Smooth muscle cell (in vitro differentiated cells): ENCODE data around the gene PTPRN2. TPM values are rescaled to one million over a fixed set of nuclear protein-coding genes. Genes with fewer than 3 reads are reported as not detected.
"Not testable (repeated sequence)": the region's sequence is repeated elsewhere in the genome, so short reads cannot be mapped to it uniquely, and the experiment has no call there.

Experiments
- DNase-seq: peaks from one replicate; lab custom pipeline; 2025; ENCODE audit not compliant: unreplicated experiment; lab: John Stamatoyannopoulos, UW
- H2AFZ ChIP-seq: fragments of 200-600 bp; sonication (generic); 2 replicates; pipeline ENCODE4 v1.6.0; 2016; ENCODE audit warnings: antibody characterized with exemption, low read depth, mild to moderate bottlenecking
- H3F3A ChIP-seq: fragments of 200-600 bp; sonication (generic); 2 replicates; pipeline ENCODE4 v1.6.0; 2017; ENCODE audit warnings: antibody characterized with exemption, low read depth
- H3K27ac ChIP-seq: fragments of 200-600 bp; sonication (generic); 2 replicates; pipeline ENCODE4 v1.5.1; 2016; ENCODE audit warnings: low read depth, mild to moderate bottlenecking
- H3K27me3 ChIP-seq: fragments of 200-600 bp; sonication (generic); 2 replicates; pipeline ENCODE4 v1.6.1; 2016; ENCODE audit warnings: low read depth, mild to moderate bottlenecking
- H3K36me3 ChIP-seq: fragments of 200-600 bp; sonication (generic); 2 replicates; pipeline ENCODE4 v1.5.1; 2016; ENCODE audit warnings: low read depth
- H3K4me1 ChIP-seq: fragments of 200-600 bp; sonication (generic); 2 replicates; pipeline ENCODE4 v1.5.1; 2016; ENCODE audit warnings: low read depth
- H3K4me2 ChIP-seq: fragments of 200-600 bp; sonication (generic); 2 replicates; pipeline ENCODE4 v1.6.0; 2016; ENCODE audit warnings: mild to moderate bottlenecking
- H3K4me3 ChIP-seq: fragments of 200-600 bp; sonication (generic); 2 replicates; pipeline ENCODE4 v1.5.1; 2016; ENCODE audit warnings: mild to moderate bottlenecking
- H3K79me2 ChIP-seq: fragments of 200-600 bp; sonication (generic); 2 replicates; pipeline ENCODE4 v1.6.0; 2016; ENCODE audit warnings: low read depth, mild to moderate bottlenecking
- H3K9ac ChIP-seq: fragments of 200-600 bp; sonication (generic); 2 replicates; pipeline ENCODE4 v1.6.0; 2016; ENCODE audit warnings: low read depth
- H3K9me3 ChIP-seq: fragments of 200-600 bp; sonication (generic); replicated peaks from 2 replicates; pipeline ENCODE4 v1.5.1; 2016; ENCODE audit warnings: low read depth
- H4K20me1 ChIP-seq: fragments of 200-600 bp; sonication (generic); 2 replicates; pipeline ENCODE4 v1.6.0; 2016; ENCODE audit warnings: low read depth
- CTCF ChIP-seq: fragments of 200-600 bp; sonication (generic); IDR thresholded peaks from 2 replicates; pipeline ENCODE4 v1.5.1; 2017; ENCODE audit warnings: borderline replicate concordance, mild to moderate bottlenecking, antibody characterized with exemption; ENCODE audit not compliant: insufficient read depth, poor library complexity, severe bottlenecking
- WGBS: methylation state at CpG from one replicate; pipeline ENCODE4 v1.1.7; 2016; ENCODE audit warnings: low lambda C conversion rate; 5-methylcytosine and 5-hydroxymethylcytosine counted together
- polyA plus RNA-seq: library from polyadenylated mRNA; unstranded; fragments of >200 nt; fragmentation: Nextera tagmentation; extraction: Ambion mirVana; gene quantifications from 2 replicates; pipeline ENCODE4 v1.2.1, GENCODE V29; 2016
- total RNA-seq: library from RNA; depleted of rRNA; stranded (reverse); fragments of >200 nt; gene quantifications from 2 replicates; pipeline ENCODE4 v1.2.3, GENCODE V29; 2014

Gene PTPRN2
- total and polyA plus RNA-seq, 2 experiments from 2014 or later, result 0.09 to 0.87 TPM

- no peak overlapping the region for H2AFZ ChIP-seq
- no peak overlapping the region for H3K27ac ChIP-seq
- TF ChIP-seq CTCF, result no peak
- no peaks in the 10 kb centered on the region for H3K79me2 ChIP-seq
- 88% methylated on average over 7 of the region's 7 CpGs for WGBS
- H3K9me3 ChIP-seq, result no peaks in the 10 kb centered on the region
- H3K9ac ChIP-seq, result no peak overlapping the region
- H3K4me1 ChIP-seq, result no peaks in the 10 kb centered on the region
- no peaks in the 10 kb centered on the region for H4K20me1 ChIP-seq
- no peaks in the 10 kb centered on the region for H3K27me3 ChIP-seq
- DNase-seq, result no peak
- H3F3A ChIP-seq, result no peaks in the 10 kb centered on the region
- no peak overlapping the region for H3K4me2 ChIP-seq
- H3K36me3 ChIP-seq, result no peaks in the 10 kb centered on the region
- no peak overlapping the region for H3K4me3 ChIP-seq
These were observed 437.4 kb downstream of the PTPRN2 start for GRCh38 chr7:158150234-158150633.

GRCh38 chr7:158147431-158147830 is 440.2 kb downstream of the PTPRN2 start:
- H3K27me3 ChIP-seq, H3K9me3 ChIP-seq, H3K4me1 ChIP-seq, H3K9ac ChIP-seq, H3K27ac ChIP-seq, H3K4me3 ChIP-seq, H2AFZ ChIP-seq, H4K20me1 ChIP-seq, DNase-seq, H3K36me3 ChIP-seq, H3K4me2 ChIP-seq, H3F3A ChIP-seq, H3K79me2 ChIP-seq: not testable (repeated sequence)
- 92% methylated on average over 18 of the region's 18 CpGs for WGBS

- Histone ChIP-seq H3K9ac (no peak overlapping the region), H3K9me3 (no peaks in the 10 kb centered on the region), H3K27me3 (no peaks in the 10 kb centered on the region), H3K79me2 (no peaks in the 10 kb centered on the region), H3K4me1 (no peaks in the 10 kb centered on the region), H2AFZ (no peak overlapping the region), H3K4me2 (no peak overlapping the region), H3K36me3 (no peaks in the 10 kb centered on the region), H3F3A (no peaks in the 10 kb centered on the region), H4K20me1 (no peaks in the 10 kb centered on the region), H3K27ac (no peak overlapping the region), H3K4me3 (no peak overlapping the region)
- no peak for DNase-seq
- 93% methylated on average over 13 of the region's 13 CpGs for WGBS
- TF ChIP-seq CTCF, result no peak
These were observed 442.3 kb downstream of the PTPRN2 start for GRCh38 chr7:158145370-158145769.

GRCh38 chr7:158143196-158144120 is 444.2 kb downstream of the PTPRN2 start:
- no peak overlapping the region for H3K4me3 ChIP-seq
- no peaks in the 10 kb centered on the region for H3K4me1 ChIP-seq

More at GRCh38 chr7:158143196-158144120, 444.2 kb downstream of the PTPRN2 start:
- no peak overlapping the region for H3K27ac ChIP-seq
- H3K9me3 ChIP-seq, result no peaks in the 10 kb centered on the region
- no peak overlapping the region for H3K4me2 ChIP-seq
- WGBS, result 87% methylated on average over 34 of the region's 34 CpGs
- no peaks in the 10 kb centered on the region for H3F3A ChIP-seq
- no peak overlapping the region for H3K9ac ChIP-seq
- H3K79me2 ChIP-seq, result no peaks in the 10 kb centered on the region
- no peaks in the 10 kb centered on the region for H3K36me3 ChIP-seq
- no peaks in the 10 kb centered on the region for H3K27me3 ChIP-seq
- no peaks in the 10 kb centered on the region for H4K20me1 ChIP-seq
- TF ChIP-seq CTCF, result no peak
- H2AFZ ChIP-seq, result no peak overlapping the region
- DNase-seq, result no peak
